ENCODE results near the gene ARHGAP4. TPM values are rescaled to one million over a fixed set of nuclear protein-coding genes. Genes with fewer than 3 reads are reported as not detected.
A peak's percentile ranks its signal among the peaks of the same experiment; 100 is the strongest.

Gene ARHGAP4
- total RNA-seq, 4 donors from 2014 or later = 23.6 to 211 (median 57.6) TPM

DNA sequence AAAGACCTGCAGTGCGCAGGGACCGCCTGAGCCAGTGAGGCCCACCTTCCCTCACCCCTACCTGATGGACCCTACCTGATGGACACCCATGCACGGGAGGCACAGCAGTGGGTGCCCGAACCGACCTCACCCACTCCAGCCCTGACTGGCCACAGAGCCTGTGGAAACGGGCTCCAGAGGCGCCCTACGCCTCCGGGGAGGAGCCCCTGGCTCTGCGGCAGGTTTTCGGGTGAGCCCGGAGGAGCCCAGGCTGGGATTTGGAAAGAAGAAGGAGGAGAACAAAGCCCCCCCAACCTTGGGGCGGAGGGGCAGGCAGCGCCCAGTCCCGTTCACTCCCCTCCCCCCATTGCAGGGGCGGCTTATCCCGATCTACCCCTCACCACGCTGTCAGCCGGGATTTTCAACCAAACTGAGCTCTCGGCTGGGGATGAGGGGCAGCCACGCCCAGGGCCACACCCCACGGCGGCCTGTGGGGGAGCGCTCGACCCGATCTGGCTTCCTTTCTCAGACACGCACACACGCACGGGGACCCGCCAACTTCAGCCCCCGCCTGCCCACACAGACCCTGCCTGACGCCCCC is 40.8 kb downstream of the ARHGAP4 start:
- Histone ChIP-seq H3K4me3 (peak overlapping the region in 2 of 4 donors; percentile 28 to 32), H3K9me3 (peaks cover 0 to 3% (median 0%) of the 10 kb centered on the region in 4 donors), H3K27ac (no peak overlapping the region), H3K36me3 (no peaks in the 10 kb centered on the region), H3K27me3 (no peaks in the 10 kb centered on the region), H3K4me1 (peaks cover 0 to 6% (median 0%) of the 10 kb centered on the region in 4 donors)
- no peak for TF ChIP-seq POLR2A (IDR thresholded peaks at IDR 0.05)
- TF ChIP-seq, protein P1, sequence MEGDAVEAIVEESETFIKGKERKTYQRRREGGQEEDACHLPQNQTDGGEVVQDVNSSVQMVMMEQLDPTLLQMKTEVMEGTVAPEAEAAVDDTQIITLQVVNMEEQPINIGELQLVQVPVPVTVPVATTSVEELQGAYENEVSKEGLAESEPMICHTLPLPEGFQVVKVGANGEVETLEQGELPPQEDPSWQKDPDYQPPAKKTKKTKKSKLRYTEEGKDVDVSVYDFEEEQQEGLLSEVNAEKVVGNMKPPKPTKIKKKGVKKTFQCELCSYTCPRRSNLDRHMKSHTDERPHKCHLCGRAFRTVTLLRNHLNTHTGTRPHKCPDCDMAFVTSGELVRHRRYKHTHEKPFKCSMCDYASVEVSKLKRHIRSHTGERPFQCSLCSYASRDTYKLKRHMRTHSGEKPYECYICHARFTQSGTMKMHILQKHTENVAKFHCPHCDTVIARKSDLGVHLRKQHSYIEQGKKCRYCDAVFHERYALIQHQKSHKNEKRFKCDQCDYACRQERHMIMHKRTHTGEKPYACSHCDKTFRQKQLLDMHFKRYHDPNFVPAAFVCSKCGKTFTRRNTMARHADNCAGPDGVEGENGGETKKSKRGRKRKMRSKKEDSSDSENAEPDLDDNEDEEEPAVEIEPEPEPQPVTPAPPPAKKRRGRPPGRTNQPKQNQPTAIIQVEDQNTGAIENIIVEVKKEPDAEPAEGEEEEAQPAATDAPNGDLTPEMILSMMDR (IDR thresholded peaks at IDR 0.05) = no peak
- DNase-seq = no peak

- H3K36me3 ChIP-seq = no peaks in the 10 kb centered on the region
- H3K4me3 ChIP-seq = no peak overlapping the region
- DNase-seq = no peak
- no peaks in the 10 kb centered on the region for H3K27me3 ChIP-seq
- no peak overlapping the region for H3K27ac ChIP-seq
- H3K4me1 ChIP-seq = peaks cover 0 to 6% (median 0%) of the 10 kb centered on the region in 4 donors
- H3K9me3 ChIP-seq = peaks cover 0 to 3% (median 0%) of the 10 kb centered on the region in 4 donors
- TF ChIP-seq POLR2A (IDR thresholded peaks at IDR 0.05) = no peak
- TF ChIP-seq, protein P1 (IDR thresholded peaks at IDR 0.05) = no peak
These were observed 41.5 kb downstream of the ARHGAP4 start for GRCh38 chrX:153884590-153884989.

DNA sequence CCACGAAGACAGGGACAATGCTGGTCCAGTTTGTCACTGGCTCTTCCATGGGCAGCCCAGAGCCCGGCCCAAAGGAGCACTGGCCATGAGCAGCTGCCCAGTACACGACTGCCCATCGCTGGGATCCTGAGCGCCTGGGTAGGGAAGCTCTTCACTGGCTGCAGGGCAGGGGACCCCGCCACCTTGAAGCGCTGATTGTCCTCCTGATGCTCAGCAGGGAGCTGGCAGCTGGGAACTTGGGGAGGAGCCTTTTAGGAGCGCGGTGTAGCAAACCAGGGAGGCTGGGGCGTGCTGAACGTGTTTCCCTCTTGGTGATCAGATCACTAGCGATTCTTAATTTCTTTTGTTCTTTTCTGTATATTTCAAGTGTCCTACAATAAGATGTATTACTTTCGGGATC is 41.9 kb downstream of the ARHGAP4 start:
- Histone ChIP-seq H3K27ac (no peak overlapping the region), H3K4me1 (peaks cover 0 to 8% (median 0%) of the 10 kb centered on the region in 4 donors), H3K36me3 (no peaks in the 10 kb centered on the region), H3K4me3 (no peak overlapping the region), H3K27me3 (no peaks in the 10 kb centered on the region), H3K9me3 (peaks cover 0 to 3% (median 0%) of the 10 kb centered on the region in 4 donors)
- TF ChIP-seq POLR2A (IDR thresholded peaks at IDR 0.05) = no peak
- TF ChIP-seq, protein P1 (IDR thresholded peaks at IDR 0.05) = no peak
- no peak for DNase-seq

GRCh38 chrX:153883163-153883843 is 42.8 kb downstream of the ARHGAP4 start:
- peaks cover 0 to 10% (median 0%) of the 10 kb centered on the region in 4 donors for H3K4me1 ChIP-seq
- no peak for TF ChIP-seq POLR2A (IDR thresholded peaks at IDR 0.05)
- TF ChIP-seq, protein P1 (IDR thresholded peaks at IDR 0.05) = no peak
- H3K27me3 ChIP-seq = no peaks in the 10 kb centered on the region
- H3K27ac ChIP-seq = no peak overlapping the region
- no peaks in the 10 kb centered on the region for H3K36me3 ChIP-seq
- no peak overlapping the region for H3K4me3 ChIP-seq
- peaks cover 0 to 3% (median 0%) of the 10 kb centered on the region in 4 donors for H3K9me3 ChIP-seq
- DNase-seq = no peak

- no peak overlapping the region for H3K4me3 ChIP-seq
- H3K4me1 ChIP-seq = peaks cover 0 to 10% (median 0%) of the 10 kb centered on the region in 4 donors
- H3K27ac ChIP-seq = no peak overlapping the region
- no peak for DNase-seq
- no peaks in the 10 kb centered on the region for H3K36me3 ChIP-seq
- TF ChIP-seq, protein P1 (IDR thresholded peaks at IDR 0.05) = no peak
- no peak for TF ChIP-seq POLR2A (IDR thresholded peaks at IDR 0.05)
- peaks cover 0 to 3% (median 0%) of the 10 kb centered on the region in 4 donors for H3K9me3 ChIP-seq
- H3K27me3 ChIP-seq = no peaks in the 10 kb centered on the region
These were observed 43.5 kb downstream of the ARHGAP4 start for GRCh38 chrX:153882557-153882956.

Measured in Peyer's patch (tissue), 4 donors.